NCI-H510A (cell line): ENCODE measurements around the gene TRIM68.
A peak's percentile ranks its signal among the peaks of the same experiment; 100 is the strongest.

ENCODE experiments used
- DNase-seq: peaks from one replicate; lab custom pipeline; 2025; lab: John Stamatoyannopoulos, UW

Gene TRIM68

DNA sequence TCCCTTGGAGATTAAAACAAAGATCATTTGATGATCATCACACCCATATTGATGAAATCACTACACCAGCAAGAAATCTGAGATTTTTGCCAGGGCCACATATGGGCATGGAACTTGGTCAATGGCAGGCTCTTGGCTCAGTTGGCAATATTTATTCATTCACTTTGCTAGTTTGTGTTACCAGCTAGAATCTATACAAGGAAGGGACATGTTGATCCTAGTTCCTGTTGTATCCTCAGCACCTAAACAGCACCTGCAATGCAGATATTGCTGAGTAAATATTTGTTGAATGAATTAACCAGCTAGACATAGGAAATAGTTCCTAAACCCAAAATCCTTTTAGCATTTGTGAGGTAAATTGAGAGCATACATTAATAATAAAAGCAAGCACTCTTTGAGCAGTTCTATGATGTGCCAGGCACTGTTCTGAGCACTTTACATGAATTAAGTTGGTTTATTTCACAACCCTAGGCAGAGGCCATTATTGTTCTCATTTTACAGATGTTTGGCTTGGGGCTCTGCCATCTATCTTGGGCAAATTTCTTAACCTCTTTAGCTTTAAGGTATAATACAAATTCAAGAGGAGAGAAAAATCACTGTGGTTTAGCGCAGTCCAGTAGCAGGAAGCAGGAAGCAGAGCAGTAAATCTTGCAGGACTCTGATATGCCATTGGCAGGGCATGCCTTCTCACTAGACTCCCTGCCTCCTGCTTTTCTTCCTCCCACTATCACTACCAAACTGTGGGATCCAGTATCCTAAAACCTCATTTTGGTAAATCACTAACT, 1.6 kb downstream of the TRIM68 start:
- no peak for DNase-seq

DNA sequence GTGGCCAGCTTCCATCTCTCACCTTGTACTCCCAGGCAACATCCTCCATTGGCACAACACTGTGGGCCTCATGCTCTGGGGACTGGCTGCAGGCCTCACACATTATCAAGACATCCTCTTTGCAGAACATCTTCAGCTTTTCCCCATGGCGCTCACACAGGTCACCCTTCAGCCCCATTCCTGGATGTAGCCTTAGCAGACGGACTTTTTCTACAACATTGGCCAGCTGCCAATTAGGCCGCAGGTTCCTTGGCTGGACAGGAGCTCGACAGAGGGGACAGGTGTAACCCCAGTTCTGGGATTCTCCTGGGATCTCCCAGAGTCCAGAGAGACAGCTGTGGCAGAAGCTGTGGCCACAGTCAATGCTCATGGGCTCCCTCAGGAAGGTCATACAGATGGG, 3.0 kb downstream of the TRIM68 start:
- no peak for DNase-seq

DNA sequence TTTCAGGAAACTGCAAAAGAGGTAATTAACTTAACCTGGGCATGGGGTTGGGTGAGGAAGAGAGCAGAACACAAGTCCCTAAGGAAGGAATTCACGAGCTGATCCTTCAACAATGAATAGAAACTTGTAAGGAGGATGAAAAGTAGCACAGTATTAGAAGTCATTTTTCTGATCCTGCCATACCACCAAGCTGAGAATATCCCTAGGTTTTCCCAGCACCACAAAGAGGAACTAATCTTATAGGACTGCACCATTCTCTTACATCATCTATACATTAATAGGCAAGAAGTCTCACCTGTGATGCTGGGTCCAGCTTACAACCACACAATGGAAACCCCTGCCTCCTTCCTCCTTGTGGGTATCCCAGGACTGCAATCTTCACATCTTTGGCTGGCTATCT, 14.3 kb downstream of the TRIM68 start, which contains the start of gene OR52I1:
OR52I1 (plus strand) TSS at position 301 of the 400 bp plus-strand sequence; CDS start at position 301, 0 bp downstream.
- no peak for DNase-seq

DNA sequence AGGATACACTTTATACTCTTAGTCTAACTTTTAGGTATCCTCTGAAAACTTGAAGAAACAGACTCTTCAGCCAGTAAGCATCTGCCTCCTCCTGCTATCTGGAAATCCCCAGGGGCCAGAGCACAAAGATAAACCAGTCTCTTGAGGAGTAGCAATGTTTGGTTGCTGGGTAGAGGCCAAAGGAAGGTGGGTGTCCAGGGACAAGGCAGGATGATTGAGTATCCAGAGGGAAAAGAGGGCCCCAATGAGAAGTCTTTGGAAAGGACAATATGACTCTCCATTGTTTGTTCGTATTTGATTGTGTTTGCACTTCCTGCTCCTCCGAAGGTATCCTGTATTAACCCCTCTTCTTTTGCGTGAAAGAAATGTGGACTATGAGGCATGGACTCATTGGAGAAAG, 19.0 kb downstream of the TRIM68 start:
- DNase-seq = no peak

DNA sequence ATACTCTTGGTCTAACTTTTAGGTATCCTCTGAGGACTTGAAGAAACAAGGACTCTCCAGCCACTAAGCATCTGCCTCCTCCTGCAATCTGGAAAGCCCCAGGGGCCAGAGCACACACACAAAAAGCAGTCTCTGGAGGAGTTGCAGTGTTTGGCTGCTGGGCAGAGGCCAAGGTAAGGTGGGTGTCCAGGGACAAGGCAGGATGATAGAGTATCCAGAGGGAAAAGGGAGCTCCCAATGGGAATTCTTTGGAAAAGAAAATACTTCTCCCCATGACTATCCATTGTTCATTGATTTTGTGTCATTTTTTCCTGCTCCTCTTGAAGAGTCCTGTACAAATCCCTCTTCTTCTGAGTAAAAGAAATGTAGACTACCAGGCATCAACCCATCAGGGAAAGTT, 26.6 kb downstream of the TRIM68 start, which contains the start of gene OR52I2:
OR52I2 (plus strand) TSS at position 301 of the 400 bp plus-strand sequence.
- DNase-seq = no peak

DNA sequence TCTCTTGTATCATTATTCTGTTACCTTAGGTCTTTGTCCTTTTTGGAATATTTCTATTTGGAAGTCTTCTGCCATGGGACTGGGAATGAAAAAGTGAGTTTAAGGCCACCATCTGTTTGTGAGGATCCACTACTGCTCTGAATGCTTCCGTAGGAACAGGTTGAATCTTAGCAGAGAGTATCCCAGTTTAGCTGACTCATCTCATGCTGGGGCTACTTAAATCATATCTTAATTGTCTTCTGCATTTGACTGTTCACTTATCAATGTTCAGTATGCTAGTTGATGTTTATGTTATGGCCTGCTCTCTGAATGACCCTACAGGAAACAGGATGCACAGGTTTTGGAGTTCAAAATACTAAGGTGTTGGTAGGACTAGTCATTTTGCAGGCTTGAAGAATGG, 27.9 kb downstream of the TRIM68 start:
- DNase-seq = no peak

DNA sequence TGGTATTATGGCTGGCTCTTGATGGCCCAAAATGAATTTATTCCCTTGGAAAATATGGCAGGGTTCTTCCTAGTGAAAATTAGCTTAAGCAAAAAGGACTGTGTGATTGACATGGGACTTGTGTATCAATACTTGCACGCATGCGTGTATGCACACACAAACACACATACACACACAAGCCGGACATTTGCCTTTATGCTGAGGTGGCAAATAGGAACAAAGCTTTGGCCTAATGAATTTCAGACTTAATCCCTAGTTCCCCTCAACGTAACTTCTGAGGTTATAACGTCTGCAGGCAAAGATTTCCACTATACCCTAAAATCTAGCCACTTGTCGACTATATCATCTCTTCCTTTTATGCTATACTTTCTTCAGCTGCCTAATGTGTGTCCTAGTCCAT, 29.4 kb downstream of the TRIM68 start:
- DNase-seq = no peak

DNA sequence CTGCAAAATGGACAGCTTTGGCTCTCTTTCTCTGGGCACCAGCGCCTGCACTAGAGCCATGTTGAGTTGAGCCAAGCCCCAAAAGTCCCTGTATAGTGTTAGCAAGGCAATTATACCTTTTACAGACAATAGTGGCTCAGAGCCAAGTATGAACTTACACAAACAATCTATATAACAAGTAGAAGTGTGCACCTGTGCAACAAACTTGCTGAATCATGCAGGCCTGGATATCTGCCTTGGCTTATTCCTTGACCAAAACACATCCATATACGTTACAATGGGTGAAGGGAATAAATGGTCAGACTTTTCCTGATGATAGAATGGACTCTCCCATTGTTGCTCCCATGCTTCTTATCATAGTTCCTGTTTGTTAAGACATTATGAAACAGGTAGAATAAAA, 30.3 kb downstream of the TRIM68 start:
- DNase-seq = peak; percentile 31

DNA sequence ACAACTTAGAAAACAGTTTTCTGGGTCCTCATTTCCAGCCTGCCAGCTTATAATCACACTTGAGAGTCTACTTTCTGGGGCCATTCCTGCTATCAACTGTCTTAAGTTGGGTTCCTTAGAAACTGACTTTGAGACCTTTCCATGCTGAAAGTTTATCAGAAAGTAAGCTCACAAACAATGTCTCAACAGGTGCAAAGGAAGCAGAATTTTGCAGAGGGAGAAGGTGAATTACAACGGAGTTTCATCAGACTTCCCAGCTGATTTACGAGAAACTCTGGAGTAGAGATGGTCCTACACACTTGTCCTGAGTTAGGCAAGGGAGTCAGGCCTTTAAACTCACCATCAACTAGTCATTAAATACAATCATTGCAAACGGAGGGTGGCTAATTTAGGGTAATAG, 31.2 kb downstream of the TRIM68 start:
- DNase-seq = no peak

DNA sequence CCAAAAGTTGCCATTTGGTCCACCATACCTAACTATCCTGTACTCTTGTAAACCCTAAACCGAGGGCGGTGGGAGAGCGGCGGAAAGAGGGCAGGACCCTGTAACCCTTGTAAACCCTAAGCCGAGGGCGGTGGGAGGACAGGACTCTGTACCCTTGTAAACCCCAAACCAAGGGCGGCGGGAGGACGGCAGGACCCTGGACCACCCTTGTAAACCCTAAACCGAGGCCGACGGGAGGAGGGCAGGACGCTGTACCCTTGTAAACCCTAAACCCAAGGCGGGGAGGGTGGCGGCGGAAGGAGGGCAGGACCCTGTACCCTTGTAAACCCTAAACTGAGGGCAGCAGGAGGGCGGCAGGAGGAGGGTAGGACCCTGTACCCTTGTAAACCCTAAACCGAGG, 39.0 kb downstream of the TRIM68 start:
- DNase-seq = no peak

DNA sequence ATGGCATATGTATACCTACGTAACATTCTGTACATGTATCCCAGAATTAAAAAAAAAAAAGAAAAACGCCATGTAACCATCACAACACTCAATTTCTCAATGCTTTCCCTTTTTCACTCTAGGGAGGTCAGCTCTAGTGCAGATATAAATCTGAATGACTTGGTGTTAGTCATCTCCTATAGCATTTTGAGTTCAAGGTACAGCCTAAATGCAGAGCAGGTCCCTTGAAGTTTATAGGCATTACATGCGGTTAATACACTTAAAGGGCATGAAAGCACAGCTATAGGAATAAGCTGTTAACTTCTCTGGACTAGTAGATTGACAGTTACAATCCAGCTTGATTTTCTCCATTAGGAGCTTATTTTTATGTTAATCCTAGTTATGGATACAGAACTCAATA, 42.7 kb downstream of the TRIM68 start:
- no peak for DNase-seq

DNA sequence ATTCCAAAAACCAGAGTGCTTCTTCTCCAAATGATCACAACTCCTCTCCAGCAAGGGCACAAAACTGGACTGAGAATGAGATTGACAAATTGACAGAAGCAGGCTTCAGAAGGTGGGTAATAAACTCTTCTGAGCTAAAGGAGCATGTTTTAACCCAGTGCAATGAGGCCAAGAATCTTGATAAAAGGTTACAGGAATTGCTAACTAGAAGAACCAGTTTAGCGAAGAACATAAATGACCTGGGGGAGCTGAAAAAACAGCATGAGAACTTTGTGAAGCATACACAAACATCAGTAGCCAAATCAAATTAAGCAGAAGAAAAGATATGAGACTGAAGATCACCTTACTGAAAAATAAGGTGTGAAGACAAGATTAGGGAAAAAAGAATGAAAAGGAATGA, 47.6 kb downstream of the TRIM68 start:
- DNase-seq = no peak

DNA sequence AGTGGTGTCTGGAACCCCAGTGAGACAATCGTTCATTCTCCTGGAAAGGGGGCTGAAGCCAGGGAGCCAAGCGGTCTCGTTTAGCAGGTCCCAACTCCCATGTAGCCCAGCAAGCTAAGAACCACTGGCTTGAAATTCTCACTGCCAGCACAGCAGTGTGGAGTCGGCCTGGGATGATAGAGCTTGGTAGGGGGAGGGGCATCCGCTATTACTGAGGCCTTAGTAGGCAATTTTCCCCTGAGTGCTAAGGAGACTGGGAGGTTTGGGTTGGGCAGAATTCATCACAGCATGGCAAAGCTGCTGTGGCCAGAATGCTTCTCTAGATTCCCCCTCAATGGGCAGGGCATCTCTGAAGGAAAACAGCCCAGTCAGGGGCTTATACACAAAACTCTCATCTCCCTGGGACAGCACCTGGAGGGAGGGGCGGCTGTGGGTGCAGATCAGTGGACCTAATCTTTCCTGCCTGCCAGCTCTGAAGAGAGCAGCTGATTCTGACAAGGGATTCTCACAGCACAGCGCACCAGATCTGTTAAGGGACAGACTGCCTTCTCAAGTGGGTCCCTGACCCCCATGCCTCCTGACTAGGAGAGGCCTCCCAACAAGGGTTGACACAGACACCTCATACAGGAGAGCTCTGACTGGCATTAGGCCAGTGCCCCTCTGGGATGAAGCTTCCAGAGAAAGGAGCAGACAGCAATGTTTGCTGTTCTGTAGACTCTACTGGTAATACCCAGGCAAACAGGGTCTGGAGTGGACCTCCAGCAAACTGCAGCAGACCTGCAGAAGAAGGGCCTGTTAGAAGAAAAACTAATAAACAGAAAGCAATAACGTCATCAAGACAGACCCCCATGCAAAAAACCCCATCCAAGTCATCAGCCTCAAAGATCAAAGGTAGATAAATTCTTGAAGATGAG, 48.2 kb downstream of the TRIM68 start:
- no peak for DNase-seq

DNA sequence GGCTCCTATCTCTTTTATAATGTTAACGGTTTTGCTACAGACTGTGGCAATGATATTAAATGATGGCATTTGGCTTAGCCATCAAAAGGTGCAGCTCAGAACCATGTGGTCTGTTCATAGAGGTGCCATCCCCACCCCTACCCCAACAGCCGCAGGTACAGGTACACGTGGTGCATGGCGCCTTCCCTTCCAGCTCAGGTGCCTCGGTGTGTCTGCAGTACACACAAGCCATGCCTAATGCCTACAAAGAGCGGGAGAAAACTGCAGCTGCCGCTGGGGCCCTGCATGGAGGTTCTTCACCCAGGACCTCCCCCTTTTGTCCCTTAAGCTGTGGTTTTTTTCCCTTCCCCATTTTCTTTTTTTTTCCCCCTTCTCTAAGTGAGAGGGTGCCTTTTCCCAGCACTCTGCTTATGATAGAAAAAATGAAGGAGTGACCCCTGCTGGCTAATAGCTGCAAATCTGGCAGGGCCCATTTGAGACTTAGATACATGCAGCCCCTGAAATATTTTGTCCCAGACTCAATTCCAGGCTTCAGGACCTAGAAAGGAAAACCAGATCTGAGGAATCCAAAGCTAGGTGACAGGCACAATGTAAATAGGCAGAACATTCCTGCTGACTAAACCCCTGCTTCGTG, 56.6 kb downstream of the TRIM68 start:
- DNase-seq = no peak
